Anterior cingulate cortex (tissue), 58 donors: ENCODE measurements around the gene PAPPA2.
"Not testable (repeated sequence)": the region's sequence is repeated elsewhere in the genome, so short reads cannot be mapped to it uniquely, and the experiment has no call there.

Experiments used
- DNase-seq, 58 donors: peaks; one replicate each; lab custom pipeline; 2025; lab: John Stamatoyannopoulos, UW

The PAPPA2 gene

DNA sequence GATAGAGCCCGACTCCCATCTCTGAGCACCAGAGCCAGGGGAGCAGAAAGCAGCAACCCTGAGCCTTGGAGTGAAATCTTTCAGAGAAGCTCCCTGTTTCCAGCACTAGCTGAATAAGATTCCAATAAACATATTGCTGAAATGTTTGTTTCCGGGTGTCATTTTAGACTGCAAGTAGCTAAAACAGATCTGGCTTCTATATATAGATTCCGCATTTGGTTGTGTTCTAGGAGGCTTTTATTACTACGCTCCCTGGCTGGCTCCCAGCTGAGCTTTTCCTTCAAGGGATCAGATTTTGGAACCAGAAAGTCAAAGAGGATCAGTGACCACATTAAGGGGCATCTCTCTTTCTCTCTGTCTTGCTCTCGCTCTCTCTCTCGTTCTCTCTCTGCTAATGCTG lies 88.2 kb downstream of the PAPPA2 start:
- no peak for DNase-seq

DNA sequence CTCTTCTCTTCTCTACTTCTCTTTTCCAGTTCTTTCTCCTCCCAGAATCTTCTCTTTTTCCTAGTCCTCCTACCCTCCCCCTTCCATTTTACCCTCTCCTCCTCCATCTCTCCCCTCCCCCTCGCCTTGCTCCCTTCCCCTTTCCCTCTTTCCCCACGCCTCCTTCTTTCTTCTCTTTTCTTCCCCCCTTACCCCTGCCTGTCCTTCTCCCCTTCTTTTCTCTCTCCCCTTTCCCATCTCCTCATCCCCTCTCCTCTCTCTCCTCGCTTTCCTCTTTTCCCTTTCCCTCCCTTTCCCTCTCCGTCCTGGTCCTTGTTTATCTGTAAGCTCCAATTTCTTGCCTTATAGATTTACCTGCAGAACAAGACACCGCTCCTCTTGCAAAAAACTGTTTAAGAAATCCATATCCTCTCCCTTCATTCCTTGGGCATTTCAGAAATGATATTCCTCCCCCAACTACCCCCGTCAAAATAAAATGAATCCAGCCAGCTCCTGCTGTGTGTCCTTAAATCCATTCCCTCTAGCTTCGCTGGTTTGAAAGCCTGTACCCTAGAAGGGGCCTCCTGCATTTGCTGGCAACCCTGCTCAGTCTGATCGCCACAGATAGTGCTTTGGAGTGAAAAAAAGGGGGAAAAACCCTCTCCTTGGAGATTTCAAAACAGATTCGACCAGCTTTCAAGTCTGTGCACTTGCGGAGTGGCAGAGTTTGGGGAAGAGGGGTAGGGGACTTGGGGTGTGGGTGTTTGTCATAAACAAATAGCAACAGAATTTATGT lies 89.4 kb downstream of the PAPPA2 start:
- no peak for DNase-seq

DNA sequence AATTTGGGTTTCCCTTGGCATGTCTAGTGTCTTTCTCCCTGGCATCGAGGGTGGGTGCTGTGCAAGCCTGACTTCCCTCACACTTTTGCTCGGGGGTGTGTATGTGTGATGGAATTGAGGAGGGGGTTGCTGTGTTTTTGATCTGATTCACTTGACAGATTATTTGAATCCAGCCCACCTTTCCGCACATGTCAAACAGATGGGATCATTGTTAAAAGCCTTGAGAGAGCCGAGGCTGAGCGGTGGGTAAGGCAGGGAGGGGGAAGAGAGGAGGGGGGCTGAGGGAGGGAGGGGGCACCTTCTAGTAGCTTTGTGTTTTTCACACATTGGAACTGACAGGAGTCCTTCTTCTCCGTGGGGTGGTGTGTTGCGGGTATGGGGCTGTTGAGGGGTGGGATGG lies 90.0 kb downstream of the PAPPA2 start:
- DNase-seq = no peak

DNA sequence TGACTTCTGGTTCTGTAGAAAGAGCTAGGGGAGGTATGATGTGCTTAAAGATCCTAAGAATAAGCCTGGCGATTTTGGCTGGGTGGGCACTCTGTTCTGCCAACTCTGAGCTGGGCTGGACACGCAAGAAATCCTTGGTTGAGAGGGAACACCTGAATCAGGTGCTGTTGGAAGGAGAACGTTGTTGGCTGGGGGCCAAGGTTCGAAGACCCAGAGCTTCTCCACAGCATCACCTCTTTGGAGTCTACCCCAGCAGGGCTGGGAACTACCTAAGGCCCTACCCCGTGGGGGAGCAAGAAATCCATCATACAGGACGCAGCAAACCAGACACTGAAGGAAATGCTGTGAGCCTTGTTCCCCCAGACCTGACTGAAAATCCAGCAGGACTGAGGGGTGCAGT lies 93.3 kb downstream of the PAPPA2 start:
- no peak for DNase-seq

DNA sequence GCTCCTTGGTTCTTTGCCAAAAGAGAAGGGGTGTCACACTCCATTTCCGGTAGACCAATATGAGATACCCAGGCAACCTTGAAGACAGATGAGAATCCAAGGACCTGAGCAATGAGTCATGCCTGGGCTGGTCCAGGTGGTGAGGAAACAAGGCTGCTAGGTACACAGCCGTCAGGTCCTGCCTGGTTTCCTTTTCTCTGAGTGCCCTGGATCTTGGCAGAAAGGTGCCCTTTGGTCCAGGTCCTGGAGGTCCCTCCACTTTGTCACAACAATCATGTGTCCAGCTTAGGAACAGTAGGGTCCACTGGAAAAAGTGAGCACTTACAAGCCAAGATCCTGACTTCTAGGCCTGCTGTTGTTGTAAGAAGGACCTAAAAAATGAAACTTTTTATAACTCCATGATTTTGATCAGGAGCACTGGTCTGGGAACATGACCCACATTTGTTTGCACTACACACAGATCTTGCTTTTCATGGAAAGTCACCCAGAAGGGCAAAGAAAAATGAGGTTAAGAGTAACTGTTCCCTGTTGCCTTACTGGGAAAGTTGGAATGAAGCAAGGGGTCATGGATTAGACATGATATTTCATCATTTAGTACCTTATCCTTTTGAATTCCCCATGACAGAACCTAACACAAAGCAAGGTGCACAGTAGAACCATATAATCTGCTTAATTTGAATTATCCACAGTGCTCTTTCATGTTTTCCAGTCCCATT lies 94.7 kb downstream of the PAPPA2 start:
- DNase-seq = no peak

DNA sequence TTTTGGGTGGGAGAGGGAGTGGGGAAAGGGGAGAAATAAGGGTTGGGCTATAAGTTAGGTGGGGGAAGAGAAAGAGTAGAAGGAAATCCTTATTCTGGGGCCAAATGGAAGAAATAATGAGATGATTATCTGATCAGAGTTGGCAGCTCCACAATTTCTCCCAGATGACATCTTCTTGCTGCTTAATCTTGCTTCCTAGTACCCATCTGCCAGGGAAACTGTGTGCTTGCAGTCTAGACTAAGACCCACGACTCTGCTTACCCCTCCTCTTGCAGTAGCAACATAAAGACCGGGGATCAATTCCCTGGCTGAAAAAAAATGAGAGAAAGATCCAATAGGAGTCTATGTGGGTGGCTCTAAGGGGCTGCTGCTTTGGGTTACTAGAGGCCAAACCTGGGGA lies 95.6 kb downstream of the PAPPA2 start:
- no peak for DNase-seq

DNA sequence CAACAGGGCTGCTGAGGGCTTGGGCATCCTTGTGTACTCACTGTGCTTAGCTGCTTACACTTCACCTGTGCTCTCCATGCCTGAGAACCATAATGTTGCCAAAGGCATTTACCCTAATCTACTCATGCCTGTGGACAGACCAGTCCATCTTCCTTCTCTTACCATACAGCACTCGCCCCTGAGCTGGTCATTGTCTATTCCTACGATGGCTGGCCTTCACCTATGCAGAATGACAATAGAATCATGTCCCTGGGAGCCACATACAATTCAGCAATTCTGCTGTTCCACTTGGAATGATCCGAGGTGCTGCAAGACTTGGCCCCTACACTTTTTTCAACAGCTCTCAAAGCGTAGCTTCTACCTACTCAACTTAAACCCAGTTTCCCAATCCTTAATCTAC lies 96.5 kb downstream of the PAPPA2 start:
- DNase-seq = no peak

DNA sequence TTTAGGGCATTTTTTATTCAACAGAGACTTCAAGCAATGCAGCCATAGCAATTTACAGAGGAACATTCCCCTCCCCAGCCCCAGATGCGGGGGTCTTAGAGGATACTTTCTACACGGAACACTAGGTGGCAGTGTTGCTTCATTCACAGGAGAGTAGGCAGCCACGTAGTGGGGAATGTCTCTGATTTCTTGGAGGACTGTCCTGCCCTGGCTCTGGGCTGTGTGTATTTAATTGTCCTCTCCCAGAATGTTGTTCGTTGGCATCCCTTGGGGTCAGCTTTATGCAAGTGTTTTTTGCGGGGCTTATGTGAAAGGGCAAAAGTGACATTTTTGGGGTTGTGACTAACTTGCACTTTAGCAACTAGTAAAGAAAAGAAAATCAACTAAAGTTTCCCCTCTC lies 96.9 kb downstream of the PAPPA2 start:
- DNase-seq = peak in 40 of 58 donors; percentile 2 to 55 (median 16)

DNA sequence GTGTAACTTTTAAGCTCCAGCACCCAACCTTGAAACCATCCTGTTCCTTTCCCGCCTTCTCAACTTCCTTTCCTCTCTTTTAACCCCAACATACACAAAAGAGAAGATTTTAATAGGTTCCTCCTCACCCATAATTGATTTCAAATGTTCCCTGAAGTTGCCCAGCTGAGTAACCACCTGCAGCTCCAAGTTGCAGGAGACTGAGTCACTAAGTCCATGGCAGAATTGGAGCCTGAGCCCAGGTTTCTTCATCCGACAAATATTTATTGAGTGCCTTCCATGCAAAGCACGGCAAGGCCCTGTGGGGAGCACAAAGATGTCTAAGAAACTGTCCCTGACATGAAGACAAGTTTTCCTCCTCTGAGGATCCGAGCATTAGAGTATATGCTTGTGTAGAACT lies 97.7 kb downstream of the PAPPA2 start:
- DNase-seq = no peak

DNA sequence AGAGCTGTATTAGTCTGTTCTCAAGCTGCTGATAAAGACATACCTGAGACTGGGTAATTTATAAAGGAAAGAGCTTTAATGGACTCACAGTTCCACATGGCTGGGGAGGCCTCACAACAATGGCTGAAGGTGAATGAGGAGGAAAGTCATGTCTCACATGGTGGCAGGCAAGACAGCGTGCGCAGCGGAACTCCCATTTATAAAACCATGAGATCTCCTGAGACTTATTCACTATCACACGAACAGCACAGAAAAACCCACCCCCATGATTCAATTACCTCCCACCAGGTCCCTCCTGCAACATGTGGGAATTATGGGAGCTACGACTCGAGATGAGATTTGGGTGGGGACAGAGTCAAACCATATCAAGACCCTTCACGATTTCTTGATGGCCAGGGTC lies 98.8 kb downstream of the PAPPA2 start:
- not testable (repeated sequence) for DNase-seq

DNA sequence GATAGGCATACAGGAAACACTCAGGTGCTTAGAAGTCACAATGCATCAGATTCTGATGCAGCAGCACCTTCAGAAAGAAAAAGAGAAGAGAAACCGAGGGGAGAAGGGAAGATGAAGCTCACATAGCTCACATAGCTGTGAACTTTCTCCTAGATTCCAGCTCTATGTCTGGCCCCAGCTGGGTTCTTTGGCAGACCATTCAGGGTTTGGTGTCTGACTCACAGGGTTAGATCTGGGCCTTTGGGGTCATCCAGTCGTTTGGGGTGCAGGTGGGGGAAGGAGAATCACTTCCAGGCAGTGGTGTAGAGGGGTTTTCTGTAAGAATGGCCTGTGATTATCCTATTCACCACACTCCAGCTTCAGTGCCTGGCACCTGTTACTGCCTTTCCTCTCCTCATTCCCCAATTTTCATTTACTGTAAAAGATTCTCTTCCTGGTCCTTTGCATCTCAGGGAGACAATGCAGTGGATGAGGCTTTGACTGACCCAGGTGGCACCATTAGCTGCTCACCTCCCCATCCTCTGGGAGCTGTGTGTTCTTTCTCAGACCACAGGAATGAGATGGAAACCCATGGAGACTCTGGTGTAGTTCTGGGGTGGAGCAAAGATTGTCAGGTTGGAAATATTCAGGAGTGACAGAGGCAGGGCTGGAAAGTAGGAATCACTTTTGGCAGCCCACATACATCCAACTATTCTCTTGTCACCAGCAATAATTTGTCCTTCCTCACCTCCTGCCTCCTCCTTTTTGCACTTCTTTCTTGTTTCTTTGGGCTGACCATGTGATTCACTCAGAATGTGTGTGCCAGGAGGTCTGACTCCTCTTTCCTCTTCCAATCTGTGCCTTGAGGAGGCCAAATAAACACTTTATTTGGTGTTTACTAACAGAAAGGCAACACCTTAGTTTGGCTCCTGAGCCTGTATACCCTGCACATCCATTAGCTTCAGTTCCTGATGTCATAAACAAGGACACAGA lies 103.3 kb downstream of the PAPPA2 start:
- DNase-seq = no peak

DNA sequence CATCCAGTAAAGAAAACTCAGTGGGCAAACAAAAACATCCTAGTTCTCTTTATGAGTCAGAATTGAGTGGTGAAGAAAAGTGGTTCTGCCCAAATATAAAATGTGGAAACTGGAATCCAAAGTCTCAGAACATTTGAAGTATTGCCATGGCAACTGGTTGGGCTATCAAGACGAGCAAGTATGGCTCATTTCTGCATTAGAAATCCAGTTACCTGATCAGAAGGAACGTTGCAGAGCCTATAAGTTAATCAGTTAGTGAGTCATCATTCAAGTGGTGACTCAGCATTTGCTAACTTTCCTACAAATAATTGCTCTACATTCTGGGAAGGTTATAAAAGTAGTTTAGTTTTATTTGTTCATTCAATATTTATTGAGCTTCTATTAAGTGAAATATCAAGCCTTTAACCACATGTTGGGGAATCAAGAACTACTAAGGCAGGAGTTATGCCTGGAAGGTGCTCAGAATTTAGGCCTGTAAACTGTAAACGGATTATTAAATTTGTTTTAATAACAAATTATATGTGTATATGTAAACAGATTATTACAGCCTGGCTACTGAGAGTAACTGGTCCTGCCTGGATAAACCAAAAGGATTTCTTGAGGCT lies 104.3 kb downstream of the PAPPA2 start:
- DNase-seq = no peak

DNA sequence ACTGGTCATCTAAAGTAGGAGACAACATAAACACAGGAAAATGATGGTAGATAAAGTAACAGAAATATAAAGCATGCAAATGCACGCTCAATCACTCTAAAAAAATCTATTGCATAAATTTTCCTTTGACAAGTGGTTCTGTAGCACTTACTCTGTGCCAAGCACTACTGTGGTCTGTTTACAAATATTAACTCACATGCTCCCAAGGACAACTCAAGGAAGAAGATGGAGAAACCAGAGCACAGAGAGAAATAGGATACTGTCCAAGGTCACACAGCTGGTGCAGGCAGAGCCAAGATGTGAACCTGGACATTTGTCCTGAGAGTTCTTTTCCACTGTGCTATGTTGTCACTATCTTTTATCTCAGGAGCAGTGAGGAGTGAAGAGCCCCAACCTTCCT lies 105.2 kb downstream of the PAPPA2 start:
- DNase-seq = no peak

DNA sequence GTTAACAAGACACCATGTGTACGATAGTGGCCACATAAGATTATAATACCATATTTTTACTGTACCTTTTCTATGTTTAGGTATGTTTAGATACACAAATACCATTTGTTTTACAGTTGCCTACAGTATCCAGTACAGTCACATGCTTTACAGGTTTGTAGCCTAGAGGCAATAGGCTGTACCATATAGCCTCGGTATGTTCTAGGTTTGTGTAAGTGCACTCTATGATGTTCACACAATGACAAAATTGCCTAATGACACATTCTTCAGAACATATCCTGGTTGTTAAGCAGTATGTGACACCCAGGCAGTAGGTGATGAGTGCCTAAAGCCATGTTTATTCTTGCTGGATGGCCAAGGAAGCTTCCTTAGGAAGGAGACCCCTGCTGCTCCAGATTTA lies 111.8 kb downstream of the PAPPA2 start:
- DNase-seq = no peak

DNA sequence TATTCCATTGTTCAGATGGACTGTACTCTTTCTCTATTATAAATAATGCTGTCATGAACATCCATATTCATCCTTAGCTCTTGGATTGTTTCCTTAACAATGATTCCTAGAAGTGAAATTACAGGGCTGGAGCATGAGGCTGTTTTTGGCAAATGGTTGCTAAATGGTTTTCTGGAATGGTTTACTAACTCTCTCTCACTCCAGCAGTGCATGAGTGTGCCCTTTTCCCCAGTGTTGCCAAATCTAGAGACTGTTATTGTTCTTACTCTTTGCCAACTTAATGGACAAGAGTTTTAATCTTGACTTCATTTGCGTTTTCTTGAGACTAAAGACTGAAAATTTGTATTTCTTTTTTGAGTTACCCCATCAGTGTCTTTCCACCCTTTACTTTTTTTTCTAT lies 113.0 kb downstream of the PAPPA2 start:
- DNase-seq = no peak

DNA sequence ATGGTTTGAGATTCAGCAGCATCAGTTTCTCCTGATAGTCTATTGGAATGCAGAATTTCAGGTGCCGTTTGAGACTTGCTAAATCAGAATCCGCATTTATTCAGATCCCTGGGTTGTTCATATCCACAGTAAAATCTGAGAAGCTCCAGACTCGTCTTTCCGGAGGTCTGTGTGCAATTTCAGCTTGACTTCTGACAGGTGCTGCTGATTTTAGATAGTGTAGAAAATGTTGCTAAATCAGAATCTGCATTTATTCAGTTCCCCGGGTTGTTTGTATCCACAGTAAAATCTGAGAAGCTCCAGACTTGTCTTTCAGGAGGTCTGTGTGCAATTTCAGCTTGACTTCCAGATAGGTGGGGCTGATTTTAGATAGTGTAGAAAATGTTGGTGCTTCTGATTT lies 113.7 kb downstream of the PAPPA2 start:
- no peak for DNase-seq

DNA sequence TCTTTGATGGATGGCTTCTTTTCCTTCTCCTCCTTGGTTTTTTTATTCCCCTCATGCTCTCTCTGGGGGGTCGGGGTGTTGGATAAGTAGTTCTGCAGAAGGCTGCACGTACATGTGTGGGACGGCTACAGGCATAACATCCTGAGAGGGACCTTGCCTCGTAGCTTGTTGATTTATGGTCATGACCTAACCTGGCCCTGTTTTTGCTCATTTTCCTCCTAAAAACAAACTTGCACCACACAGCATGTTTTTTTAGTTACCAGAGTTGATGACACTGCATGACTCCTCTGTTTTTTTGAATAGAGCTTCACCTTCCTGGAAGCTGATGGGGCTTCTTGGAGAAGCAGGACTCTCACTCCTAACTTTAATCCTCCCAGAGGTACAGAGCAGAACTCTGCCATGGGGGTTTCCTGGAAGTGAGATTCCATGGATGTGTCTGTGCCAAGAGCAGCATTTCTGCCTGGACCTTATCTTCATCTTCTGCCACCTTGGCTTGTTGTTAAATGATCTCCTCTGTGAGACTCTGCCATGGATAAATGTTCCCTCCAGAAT lies 114.7 kb downstream of the PAPPA2 start:
- no peak for DNase-seq

DNA sequence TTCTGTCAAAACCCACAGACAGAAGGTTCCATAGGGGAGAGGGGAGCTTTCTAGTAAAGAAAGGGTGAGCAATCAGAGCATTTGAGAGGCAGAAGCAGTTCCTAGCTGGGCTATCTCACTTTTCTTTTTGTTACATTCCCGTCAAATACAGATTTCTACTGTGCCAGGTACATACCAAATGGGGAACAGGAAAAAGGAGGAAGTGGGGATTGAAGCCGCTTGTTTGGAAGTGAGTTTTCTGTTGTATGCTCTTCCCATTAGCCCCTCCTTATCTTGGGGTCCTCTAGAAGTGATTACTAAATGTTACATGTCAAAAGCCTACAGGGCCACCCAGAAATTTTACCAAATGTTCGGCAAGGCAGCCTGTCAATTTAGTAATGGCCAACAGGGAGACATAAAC lies 116.1 kb downstream of the PAPPA2 start:
- DNase-seq = no peak

DNA sequence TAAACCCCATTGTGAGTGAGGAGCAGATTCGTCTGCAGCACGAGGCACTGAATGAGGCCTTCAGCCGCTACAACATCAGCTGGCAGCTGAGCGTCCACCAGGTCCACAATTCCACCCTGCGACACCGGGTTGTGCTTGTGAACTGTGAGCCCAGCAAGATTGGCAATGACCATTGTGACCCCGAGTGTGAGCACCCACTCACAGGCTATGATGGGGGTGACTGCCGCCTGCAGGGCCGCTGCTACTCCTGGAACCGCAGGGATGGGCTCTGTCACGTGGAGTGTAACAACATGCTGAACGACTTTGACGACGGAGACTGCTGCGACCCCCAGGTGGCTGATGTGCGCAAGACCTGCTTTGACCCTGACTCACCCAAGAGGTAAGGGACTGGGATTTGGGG lies 132.2 kb downstream of the PAPPA2 start:
- peak in 1 of 58 donors; percentile 1 for DNase-seq

DNA sequence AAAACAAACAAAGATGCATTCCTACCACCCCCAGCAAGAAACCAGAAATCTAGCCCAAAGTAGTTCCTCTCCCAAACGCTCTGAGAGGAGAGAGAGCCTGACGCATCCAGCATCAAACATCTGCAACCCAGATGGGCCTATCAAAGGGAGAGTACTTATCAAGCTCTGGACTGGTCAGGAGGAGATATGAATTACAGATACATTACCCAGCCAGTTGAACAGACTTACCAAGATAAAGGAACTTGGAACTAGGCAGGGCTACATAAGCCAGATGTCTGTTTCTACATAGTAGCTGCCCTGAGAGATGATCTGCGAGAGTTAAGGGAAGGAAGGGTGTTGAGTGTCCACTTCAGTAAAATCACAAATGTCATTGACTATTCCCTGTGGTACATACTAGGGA lies 138.4 kb downstream of the PAPPA2 start:
- DNase-seq = no peak
